SU-DHL-6 (cell line): ENCODE results near the gene HRH2.

ENCODE experiments used
- H2AFZ ChIP-seq: fragments of 200-600 bp; sonication (generic); 2 replicates; pipeline ENCODE4 v1.6.1; 2014; ENCODE audit warnings: low read depth, mild to moderate bottlenecking, moderate library complexity, mixed read lengths, antibody characterized with exemption, low read length; ENCODE audit not compliant: severe bottlenecking
- H3F3A ChIP-seq: fragments of 200-600 bp; shearing (Covaris generic); 2 replicates; pipeline ENCODE4 v1.6.0; 2016; ENCODE audit warnings: antibody characterized with exemption, mild to moderate bottlenecking; ENCODE audit not compliant: insufficient read depth
- H3K27ac ChIP-seq: fragments of 200-600 bp; sonication (generic); 2 replicates; pipeline ENCODE4 v1.5.1; 2016; ENCODE audit warnings: low read depth, mild to moderate bottlenecking, low read length, moderate library complexity, mixed read lengths
- H3K27me3 ChIP-seq: fragments of 200-600 bp; sonication (generic), shearing (Covaris generic); 2 replicates; pipeline ENCODE4 v1.6.0; 2014; ENCODE audit warnings: mild to moderate bottlenecking, low read length
- H3K36me3 ChIP-seq: fragments of 200-600 bp; sonication (generic); 2 replicates; pipeline ENCODE4 v1.6.1; 2014; ENCODE audit warnings: mild to moderate bottlenecking, low read length, mixed read lengths
- H3K4me2 ChIP-seq: fragments of 300-600, 200-600 bp; shearing (Covaris generic), sonication (generic); 2 replicates; pipeline ENCODE4 v1.6.0; 2014; ENCODE audit warnings: low read length, low read depth, mild to moderate bottlenecking; ENCODE audit not compliant: poor library complexity, severe bottlenecking
- H3K4me3 ChIP-seq: fragments of 200-600 bp; sonication (generic); 2 replicates; pipeline ENCODE4 v1.5.1; 2014; ENCODE audit warnings: antibody characterized with exemption, low read length, mild to moderate bottlenecking, mixed read lengths; ENCODE audit not compliant: insufficient read depth, poor library complexity, severe bottlenecking
- H3K79me2 ChIP-seq: fragments of 200-600 bp; sonication (generic); 2 replicates; pipeline ENCODE4 v1.6.1; 2014; ENCODE audit warnings: mild to moderate bottlenecking, low read length, moderate library complexity; ENCODE audit not compliant: insufficient read depth
- H3K9ac ChIP-seq: fragments of 200-600 bp; sonication (generic); 2 replicates; pipeline ENCODE4 v1.7.0; 2014; ENCODE audit warnings: mild to moderate bottlenecking, low read length
- H3K9me2 ChIP-seq: fragments of 200-600 bp; sonication (generic); replicated peaks from 2 replicates; pipeline ENCODE4 v1.6.1; 2014; ENCODE audit warnings: low read length; ENCODE audit not compliant: insufficient read depth
- H3K9me3 ChIP-seq: fragments of 200-600 bp; sonication (generic); 2 replicates; pipeline ENCODE4 v1.6.1; 2014; ENCODE audit warnings: low read length, mixed read lengths; ENCODE audit not compliant: insufficient read depth
- H4K20me1 ChIP-seq: fragments of 200-600 bp; sonication (generic); 2 replicates; pipeline ENCODE4 v1.6.1; 2014; ENCODE audit warnings: low read depth, mild to moderate bottlenecking, antibody characterized with exemption, low read length, moderate library complexity, mixed read lengths
- EZH2phosphoT487 ChIP-seq: fragments of 200-600 bp; sonication (generic), shearing (Covaris generic); conservative IDR thresholded peaks from 2 replicates; pipeline ENCODE4 v1.6.1; 2018; ENCODE audit warnings: mild to moderate bottlenecking, antibody characterized with exemption, low read length, moderate library complexity, mixed read lengths
- TF ChIP-seq, protein P1 (sequence below): fragments of 200-600 bp; sonication (generic); IDR thresholded peaks from one replicate; pipeline ENCODE4 v1.5.1; 2017; ENCODE audit warnings: antibody characterized with exemption, mild to moderate bottlenecking, low read length, moderate library complexity; ENCODE audit not compliant: insufficient read depth, poor library complexity, severe bottlenecking

HRH2 gene

DNA sequence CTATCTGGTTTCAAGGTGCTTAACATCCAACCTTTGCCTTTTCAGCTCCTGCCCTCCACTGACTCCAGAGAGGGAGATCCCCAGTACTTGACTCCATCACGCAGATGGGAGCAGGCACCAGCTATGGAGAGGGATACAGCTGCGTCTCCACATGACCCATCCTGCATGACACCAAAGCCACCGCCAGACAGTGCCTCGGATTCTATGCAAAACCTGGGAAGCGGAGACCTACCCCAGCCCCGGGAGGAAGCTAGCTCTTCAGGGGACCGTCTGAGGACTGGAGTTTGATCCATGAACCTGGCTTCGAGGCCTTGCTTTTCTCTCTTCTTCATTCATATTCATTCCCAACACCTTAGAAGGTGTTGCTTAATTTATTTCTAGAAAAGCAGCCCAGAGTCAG is 24.8 kb downstream of the HRH2 start:
- Histone ChIP-seq H3K9ac (no peak overlapping the region), H3K4me2 (no peak overlapping the region), H2AFZ (no peak overlapping the region), H3K9me3 (no peaks in the 10 kb centered on the region), H4K20me1 (no peaks in the 10 kb centered on the region), H3K27me3 (no peaks in the 10 kb centered on the region), H3K9me2 (no peaks in the 10 kb centered on the region), H3K4me3 (no peak overlapping the region), H3F3A (no peaks in the 10 kb centered on the region), H3K27ac (no peak overlapping the region), H3K36me3 (no peaks in the 10 kb centered on the region), H3K79me2 (no peaks in the 10 kb centered on the region)
- TF ChIP-seq EZH2phosphoT487, result no peak
- TF ChIP-seq, protein P1, sequence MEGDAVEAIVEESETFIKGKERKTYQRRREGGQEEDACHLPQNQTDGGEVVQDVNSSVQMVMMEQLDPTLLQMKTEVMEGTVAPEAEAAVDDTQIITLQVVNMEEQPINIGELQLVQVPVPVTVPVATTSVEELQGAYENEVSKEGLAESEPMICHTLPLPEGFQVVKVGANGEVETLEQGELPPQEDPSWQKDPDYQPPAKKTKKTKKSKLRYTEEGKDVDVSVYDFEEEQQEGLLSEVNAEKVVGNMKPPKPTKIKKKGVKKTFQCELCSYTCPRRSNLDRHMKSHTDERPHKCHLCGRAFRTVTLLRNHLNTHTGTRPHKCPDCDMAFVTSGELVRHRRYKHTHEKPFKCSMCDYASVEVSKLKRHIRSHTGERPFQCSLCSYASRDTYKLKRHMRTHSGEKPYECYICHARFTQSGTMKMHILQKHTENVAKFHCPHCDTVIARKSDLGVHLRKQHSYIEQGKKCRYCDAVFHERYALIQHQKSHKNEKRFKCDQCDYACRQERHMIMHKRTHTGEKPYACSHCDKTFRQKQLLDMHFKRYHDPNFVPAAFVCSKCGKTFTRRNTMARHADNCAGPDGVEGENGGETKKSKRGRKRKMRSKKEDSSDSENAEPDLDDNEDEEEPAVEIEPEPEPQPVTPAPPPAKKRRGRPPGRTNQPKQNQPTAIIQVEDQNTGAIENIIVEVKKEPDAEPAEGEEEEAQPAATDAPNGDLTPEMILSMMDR, result no peak

DNA sequence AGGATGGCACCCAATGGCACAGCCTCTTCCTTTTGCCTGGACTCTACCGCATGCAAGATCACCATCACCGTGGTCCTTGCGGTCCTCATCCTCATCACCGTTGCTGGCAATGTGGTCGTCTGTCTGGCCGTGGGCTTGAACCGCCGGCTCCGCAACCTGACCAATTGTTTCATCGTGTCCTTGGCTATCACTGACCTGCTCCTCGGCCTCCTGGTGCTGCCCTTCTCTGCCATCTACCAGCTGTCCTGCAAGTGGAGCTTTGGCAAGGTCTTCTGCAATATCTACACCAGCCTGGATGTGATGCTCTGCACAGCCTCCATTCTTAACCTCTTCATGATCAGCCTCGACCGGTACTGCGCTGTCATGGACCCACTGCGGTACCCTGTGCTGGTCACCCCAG is 25.4 kb downstream of the HRH2 start:
- H3K27ac ChIP-seq, result no peak overlapping the region
- no peaks in the 10 kb centered on the region for H4K20me1 ChIP-seq
- no peak overlapping the region for H3K4me2 ChIP-seq
- H3K9me3 ChIP-seq, result no peaks in the 10 kb centered on the region
- H3F3A ChIP-seq, result no peaks in the 10 kb centered on the region
- no peaks in the 10 kb centered on the region for H3K27me3 ChIP-seq
- H3K4me3 ChIP-seq, result no peak overlapping the region
- no peaks in the 10 kb centered on the region for H3K79me2 ChIP-seq
- no peak overlapping the region for H2AFZ ChIP-seq
- no peak overlapping the region for H3K9ac ChIP-seq
- no peaks in the 10 kb centered on the region for H3K36me3 ChIP-seq
- H3K9me2 ChIP-seq, result no peaks in the 10 kb centered on the region
- TF ChIP-seq, protein P1, result no peak
- TF ChIP-seq EZH2phosphoT487, result no peak

DNA sequence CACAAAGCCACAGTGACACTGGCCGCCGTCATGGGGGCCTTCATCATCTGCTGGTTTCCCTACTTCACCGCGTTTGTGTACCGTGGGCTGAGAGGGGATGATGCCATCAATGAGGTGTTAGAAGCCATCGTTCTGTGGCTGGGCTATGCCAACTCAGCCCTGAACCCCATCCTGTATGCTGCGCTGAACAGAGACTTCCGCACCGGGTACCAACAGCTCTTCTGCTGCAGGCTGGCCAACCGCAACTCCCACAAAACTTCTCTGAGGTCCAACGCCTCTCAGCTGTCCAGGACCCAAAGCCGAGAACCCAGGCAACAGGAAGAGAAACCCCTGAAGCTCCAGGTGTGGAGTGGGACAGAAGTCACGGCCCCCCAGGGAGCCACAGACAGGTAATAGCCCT is 26.1 kb downstream of the HRH2 start:
- Histone ChIP-seq H3K9me3 (no peaks in the 10 kb centered on the region), H3K79me2 (no peaks in the 10 kb centered on the region), H3K4me3 (no peak overlapping the region), H3K27ac (no peak overlapping the region), H3K36me3 (no peaks in the 10 kb centered on the region), H3K4me2 (no peak overlapping the region), H3K9me2 (no peaks in the 10 kb centered on the region), H4K20me1 (no peaks in the 10 kb centered on the region), H2AFZ (no peak overlapping the region), H3K9ac (no peak overlapping the region), H3K27me3 (no peaks in the 10 kb centered on the region), H3F3A (no peaks in the 10 kb centered on the region)
- TF ChIP-seq, protein P1, result no peak
- TF ChIP-seq EZH2phosphoT487, result no peak
